Stimulated activated CD8-positive, alpha-beta memory T cell treated with anti-CD3 and anti-CD28 coated beads, Interleukin-4, amount 100 ng/mL, for 24 hours (primary cell): Measurements from ENCODE around the gene C1orf198.
"Not testable (repeated sequence)": the region's sequence is repeated elsewhere in the genome, so short reads cannot be mapped to it uniquely, and the experiment has no call there.

Experiments
- DNase-seq: peaks from one replicate; pipeline ENCODE4 v3.0.0-alpha.2; 2020; ENCODE audit warnings: low read depth

Gene C1orf198

DNA sequence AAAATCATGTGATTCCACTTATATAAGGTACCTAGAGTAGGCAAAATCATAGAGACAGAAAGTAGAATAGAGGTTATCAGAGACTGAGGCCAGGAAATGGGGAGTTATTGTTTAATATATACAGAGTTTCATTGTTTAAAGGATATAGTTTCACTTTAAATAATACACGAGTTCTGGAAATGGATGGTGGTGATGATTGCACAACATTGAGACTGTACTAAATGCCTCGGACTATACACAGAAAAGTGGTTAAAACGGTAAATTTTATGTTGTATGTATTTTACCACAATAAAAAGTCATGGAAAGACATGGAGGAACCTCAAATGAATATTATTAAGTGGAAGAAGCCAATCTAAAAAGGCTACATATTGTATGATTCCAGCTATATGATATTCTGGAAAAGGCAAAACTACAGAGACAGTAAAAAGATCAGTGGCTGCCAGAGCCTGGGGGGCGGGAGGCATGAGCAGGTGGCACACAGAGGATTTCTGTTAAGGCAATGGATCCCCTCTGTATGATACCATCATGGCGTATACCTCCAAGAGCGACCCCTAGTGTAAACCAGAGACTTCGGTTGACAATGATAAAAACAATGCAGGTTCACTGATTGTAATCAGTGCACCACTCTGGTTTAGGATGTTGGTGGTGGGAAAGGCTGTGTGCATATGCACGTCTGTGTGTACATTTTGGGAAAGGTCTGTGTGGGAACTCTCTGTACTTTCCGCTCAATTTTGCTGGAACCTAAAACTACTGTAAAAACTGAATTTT is 7.5 kb downstream of the C1orf198 start:
- DNase-seq, result no peak

DNA sequence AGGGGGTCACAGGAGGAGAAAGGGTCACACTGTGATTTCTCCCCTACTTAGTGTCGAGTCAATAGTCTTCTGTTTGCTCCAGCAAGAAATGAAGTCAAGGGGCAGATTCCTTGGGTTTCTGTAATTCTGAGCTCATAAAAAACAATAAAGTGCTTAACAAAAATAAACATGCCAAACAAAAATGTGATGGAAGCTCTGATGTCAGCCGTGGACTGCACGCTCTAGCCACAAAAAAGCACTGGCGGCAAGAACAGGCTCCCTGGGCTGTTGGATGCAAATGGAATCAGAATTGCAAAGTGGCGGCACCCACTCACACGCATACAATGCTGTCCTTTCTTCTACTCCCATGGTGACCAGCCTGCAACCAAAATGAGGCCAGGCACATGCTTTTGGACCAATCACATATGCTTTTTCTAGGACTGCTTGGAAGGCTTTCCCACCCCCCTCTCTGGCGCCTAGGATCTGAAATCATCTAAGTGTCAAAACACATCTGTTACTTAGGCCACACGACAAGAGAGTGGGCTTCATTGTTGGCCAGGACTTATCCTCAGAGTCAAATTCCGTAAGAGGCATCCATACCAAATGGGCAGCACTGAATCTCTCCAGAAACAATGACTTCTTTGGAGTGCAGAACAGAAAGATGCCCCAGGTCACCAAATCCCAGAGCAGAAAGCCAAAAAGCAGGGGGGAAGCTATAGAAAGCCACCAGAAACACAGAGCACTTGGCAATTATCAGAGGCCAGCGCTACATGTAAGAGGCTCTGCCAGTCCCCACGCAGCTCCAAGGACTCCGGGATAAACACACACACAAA is 9.2 kb downstream of the C1orf198 start:
- no peak for DNase-seq

GRCh38 chr1:230858236-230858820 is 10.0 kb downstream of the C1orf198 start:
- DNase-seq, result no peak

DNA sequence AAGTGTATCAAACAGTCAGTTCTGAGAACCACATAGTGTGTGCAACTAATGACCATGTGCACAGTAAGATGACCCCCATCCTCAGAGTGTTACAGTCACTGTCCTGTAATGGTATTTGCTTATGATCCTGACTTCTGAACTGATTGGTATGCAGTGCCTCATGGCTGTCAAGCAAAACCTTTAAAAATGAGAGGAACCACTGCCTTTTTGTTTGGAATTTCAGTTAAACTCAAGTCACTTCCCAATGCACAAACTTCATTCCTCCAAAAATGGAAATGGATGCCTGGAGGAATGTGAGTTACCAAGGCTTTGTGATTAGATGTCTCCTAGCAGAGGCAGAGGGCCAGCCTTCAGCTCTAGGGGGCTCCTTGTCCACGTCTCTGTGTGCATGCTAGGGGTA is 10.5 kb downstream of the C1orf198 start:
- DNase-seq, result no peak

- no peak for DNase-seq
Measured at GRCh38 chr1:230857077-230857476, 11.2 kb downstream of the C1orf198 start.

- no peak for DNase-seq
Measured at GRCh38 chr1:230855886-230856285, 12.4 kb downstream of the C1orf198 start.

DNA sequence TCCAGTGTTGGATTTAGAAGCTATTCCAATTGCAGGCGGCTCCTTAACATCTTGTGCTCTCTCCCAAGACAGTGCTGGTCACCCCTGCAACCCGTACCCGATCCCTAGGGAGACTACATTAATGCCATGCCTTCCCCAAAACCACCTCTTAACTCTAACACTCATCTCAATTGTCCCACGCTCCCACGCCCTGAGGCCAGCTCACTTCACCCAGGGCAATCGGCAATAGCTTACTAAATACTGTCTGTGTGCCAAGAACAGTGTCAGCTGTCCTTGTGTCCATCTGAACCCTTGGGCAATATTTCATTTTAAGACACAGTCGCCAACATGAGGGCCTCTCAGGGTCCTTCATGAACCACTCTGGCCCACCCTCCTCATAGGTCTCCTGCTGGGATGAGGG is 13.9 kb downstream of the C1orf198 start:
- no peak for DNase-seq

DNA sequence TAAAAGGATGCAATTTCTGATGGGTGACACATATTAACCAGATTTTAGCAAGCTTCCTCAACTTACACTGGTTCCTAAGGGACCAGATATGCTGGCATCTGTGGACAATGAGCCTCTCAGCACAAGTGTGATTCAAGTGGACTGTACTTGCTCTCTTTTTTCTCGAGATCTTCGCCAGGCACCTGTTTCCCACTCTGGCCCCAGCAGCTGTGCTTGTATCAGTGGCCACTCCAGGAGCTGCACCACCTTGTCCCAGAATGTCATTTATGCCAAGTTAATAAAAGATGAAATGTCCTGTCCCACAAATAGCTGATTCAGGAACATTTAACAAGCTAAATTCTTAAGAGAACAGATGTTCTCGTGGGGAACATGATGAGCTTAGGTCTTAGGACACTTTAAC is 14.6 kb downstream of the C1orf198 start:
- DNase-seq, result no peak

GRCh38 chr1:230852959-230853358 is 15.4 kb downstream of the C1orf198 start:
- DNase-seq, result no peak

DNA sequence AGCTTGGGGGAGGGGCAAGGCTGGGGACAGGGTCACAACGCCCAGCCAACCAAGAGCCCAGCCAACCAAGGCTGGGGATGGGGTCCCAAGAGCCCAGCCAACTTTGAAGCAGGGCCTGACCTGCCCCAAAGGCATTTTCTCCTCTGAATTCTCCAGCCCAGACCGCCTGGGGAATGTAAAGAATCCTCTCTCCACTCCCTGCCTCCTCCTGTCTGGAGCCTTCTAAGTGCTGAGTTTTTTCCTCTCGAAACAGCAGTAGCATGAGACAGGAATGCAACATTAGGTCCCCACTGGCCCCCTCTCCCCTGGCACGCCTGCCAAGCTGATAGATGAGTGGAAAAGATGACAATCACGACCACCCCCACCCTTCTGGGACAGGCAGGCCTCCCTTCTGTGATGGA is 17.0 kb downstream of the C1orf198 start:
- no peak for DNase-seq

GRCh38 chr1:230850547-230850946 is 17.8 kb downstream of the C1orf198 start:
- DNase-seq, result no peak

DNA sequence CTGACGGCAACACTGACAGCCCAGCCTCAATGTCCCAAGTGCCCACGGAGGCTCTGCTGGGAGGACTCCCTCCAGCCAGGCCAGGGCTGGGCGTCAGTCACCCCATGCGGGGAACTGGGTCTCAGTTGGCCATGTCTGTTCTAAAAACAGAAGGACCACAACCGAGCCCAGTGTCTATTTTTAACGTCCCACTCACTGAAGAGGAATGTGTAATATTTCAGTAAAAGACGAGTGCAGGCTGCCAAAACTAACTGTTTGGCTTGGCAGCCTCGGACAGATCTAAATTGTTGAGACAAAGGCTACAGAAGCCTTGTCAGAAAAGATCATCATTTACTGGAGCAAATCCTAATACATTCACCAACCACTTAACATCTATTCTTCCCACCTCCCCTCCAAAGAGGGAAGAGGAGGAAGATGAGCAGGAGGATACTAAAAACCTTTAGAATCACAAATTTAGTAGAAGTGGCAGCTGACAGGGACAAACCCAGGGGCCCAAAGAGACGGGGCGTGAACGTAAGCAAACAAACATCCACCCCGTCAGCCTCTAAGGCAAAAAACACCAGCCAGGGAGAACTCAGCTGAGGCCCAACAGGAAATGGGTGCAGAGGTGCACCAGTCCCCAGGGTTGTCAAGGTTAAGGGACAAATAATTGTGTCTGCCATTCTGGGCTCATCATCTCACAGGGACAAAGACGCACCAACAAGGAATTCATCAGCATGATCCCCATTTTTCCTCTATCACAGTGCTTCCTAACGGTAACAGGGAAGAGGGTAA is 18.7 kb downstream of the C1orf198 start:
- DNase-seq, result no peak

DNA sequence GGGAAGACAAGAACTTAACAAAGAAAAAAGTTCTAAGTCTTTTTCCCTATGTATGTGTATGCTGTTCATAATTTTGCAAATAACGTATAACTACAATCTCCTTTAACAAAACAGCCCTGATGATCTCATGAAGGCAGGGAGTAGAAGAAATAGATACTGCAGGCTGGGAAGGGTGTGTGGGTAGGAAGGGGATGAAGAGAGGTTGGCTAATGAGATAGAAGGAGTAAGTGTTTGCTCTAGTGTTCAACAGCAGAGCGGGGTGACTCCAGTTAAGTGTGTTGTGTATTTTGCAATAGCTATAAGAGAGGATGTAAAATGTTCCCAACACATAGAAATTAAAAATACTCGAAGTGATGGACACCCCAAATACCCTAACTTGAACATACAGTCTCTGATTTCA is 20.1 kb downstream of the C1orf198 start:
- no peak for DNase-seq

DNA sequence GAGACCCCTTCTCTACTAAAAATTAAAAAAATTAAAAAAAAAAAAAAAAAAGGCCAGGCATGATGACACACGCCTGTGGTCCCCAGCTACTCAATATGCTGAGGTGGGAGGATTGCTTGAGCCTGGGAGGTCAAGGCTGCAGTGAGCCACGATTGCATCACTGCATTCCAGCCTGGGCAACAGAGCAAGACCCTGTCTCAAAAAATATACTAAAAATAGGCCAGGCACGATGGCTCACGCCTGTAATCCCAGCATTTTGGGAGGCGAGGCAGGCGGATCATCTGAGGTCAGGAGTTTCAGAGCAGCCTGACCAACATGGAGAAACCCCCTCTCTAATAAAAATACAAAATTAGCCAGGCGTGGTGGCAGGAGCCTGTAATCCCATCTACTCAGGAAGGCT is 23.1 kb downstream of the C1orf198 start:
- not testable (repeated sequence) for DNase-seq

GRCh38 chr1:230844561-230844960 is 23.8 kb downstream of the C1orf198 start:
- no peak for DNase-seq

DNA sequence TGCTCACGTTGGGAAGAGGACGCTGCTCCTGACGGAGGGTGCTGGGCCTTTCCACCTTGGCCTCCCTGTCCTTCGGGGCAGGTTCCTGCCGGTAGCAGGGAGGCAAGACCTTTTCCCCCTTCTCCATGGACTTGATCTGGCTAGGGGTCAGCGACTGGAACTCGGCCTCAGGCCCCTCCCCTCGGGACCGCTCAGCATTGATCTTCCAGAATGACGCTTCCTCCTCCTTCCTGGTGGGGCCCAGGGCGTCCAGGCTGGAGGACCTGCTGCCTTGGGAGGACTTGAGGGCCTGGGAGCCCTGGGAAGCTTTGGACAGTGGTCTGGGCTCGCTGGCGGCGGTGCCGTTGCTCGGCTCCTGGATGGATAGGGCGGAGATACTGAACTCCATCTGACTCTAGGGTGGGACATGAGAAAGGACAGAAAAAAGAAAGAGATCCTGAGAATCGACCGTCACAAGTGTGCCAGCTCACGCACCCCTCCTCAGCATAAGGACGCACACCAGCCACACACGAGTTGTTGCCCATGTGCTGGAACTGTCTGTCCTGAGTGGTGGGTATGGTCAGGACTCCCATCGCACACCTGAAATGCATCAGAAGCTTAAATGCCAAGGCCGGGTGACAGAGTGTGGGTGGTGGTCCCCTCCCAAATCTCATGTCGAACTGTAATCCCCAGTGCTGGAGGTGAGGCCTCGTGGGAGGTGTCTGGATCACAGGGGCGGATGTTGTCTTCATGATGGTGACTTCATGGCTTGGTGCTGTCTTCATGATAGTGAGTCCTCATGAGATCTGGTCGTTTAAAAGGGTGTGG is 24.6 kb downstream of the C1orf198 start:
- DNase-seq, result no peak

DNA sequence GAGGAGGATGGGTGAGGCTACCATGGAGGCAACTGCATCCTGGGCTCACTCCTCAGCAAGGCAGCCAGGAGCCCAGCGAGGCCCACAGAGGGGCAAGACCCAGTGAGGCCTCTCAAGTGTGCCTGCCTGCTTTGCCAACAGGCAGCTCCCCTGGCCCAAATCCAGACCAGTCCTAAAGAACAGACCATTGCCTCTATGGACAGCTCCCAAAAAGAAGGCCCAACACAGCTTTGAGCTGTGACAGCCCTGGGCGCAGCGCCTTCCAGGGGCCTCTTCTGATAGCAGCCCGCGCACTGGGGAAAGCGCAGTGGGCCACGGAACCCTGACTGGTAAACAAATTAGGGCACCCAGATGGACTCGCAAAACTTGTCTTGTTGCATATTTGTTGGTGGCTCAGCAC is 25.5 kb downstream of the C1orf198 start:
- DNase-seq, result no peak

- DNase-seq, result no peak
Measured at GRCh38 chr1:230839173-230839572, 29.1 kb downstream of the C1orf198 start.

- no peak for DNase-seq
Measured at GRCh38 chr1:230836793-230837192, 31.5 kb downstream of the C1orf198 start.

DNA sequence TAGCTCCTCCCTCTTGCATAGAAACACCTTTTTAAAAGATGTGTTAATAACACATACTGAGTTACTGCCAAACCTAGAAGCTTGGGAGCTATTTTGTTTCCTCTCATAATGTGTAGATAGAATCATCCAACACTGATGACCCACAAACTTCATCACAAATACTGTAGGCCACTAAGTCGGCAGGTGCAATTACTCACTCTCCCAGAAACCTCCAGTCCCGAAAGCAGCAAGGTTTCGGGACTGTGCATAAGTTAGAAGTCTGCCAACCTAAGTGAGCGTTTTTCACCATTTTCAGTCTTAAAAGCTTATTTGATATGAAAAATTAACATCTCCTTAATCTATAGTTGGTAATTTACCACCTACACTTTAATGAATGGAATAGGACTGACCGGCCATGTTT is 32.0 kb downstream of the C1orf198 start:
- DNase-seq, result no peak

DNA sequence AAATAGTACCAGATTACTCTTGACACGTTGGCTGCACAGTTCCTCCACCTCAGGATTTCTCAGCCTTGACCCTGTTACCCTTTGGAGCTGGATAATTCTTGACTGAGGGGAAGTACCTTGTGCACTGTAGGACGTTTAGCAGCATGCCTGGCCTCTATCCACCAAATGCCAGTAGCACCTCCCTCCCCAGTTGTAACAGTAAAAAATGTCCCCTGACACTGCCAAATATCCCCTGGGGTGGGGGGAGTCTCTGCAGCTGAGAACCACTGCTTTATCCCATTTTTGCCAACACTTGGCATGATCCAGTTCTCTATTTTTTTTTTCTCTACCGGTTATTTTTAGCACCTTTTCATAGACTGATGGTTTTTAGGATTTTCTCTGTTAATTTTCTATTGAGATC is 34.0 kb downstream of the C1orf198 start:
- no peak for DNase-seq

DNA sequence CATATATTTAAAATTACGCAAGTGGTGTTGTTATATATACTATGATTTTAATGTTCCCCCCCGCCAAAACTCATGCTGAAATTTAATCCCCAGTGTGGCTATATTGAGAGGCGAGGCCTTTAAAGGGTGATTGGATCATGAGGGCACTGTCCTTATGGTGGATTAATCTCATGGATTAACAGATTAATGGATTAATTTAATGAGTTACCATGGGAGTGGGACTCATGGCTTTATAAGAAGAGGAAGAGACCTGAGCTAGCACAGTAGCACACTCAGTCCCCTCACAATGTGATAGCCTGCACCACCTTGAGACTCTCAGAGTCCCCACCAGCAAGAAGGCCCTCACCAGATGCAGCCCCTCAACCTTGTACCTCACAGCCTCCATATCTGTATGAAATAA is 34.8 kb downstream of the C1orf198 start:
- DNase-seq, result no peak
